Keratinocyte (primary cell): Measurements from ENCODE around the gene UBE2I. TPM values are rescaled to one million over a fixed set of nuclear protein-coding genes. Genes with fewer than 3 reads are reported as not detected.
A peak's percentile ranks its signal among the peaks of the same experiment; 100 is the strongest.

Experiments
- DNase-seq: peaks from one replicate; pipeline ENCODE4 v3.0.0-alpha.2; 2011; ENCODE audit warnings: low read depth, missing footprints, low spot score
- FAIRE-seq: peaks from 2 replicates; lab custom pipeline; 2011; peaks lifted over from hg19 to GRCh38; lab: Jason Lieb, UNC
- H2AFZ ChIP-seq: 2 replicates; pipeline ENCODE4 v1.6.0; 2012; ENCODE audit warnings: low read length, control low read depth, inconsistent platforms; ENCODE audit not compliant: control insufficient read depth
- H3K27ac ChIP-seq: 2 replicates; pipeline ENCODE4 v1.5.1; 2011; ENCODE audit warnings: low read length; ENCODE audit not compliant: control insufficient read depth, insufficient read depth
- H3K27me3 ChIP-seq: 3 replicates; pipeline ENCODE4 v1.6.0; 2011; ENCODE audit warnings: low read length; ENCODE audit not compliant: control insufficient read depth, insufficient read depth; ENCODE audit errors: extremely low read depth
- H3K36me3 ChIP-seq, 2 experiments: 2 replicates in 1 of 2; 3 replicates in 1 of 2; pipeline ENCODE4 v1.5.1; 2011; ENCODE audit warnings: low read length in 2 of 2, mild to moderate bottlenecking in 1 of 2; ENCODE audit not compliant: control insufficient read depth in 2 of 2, insufficient read depth in 2 of 2; ENCODE audit errors: extremely low read depth in 1 of 2
- H3K4me1 ChIP-seq: 3 replicates; pipeline ENCODE4 v1.5.1; 2011; ENCODE audit warnings: low read length; ENCODE audit not compliant: control insufficient read depth, insufficient read depth; ENCODE audit errors: extremely low read depth
- H3K4me2 ChIP-seq: 3 replicates; pipeline ENCODE4 v1.6.0; 2011; ENCODE audit warnings: low read depth, low read length; ENCODE audit not compliant: control insufficient read depth, insufficient read depth; ENCODE audit errors: extremely low read depth
- H3K4me3 ChIP-seq, 3 experiments: fragments of 200-600 bp in 1 of 3; sonication (generic) in 1 of 3; 2 replicates in 2 of 3; 3 replicates in 1 of 3; pipeline ENCODE4 v1.5.1; 2011 to 2016; ENCODE audit warnings: low read length in 3 of 3, mild to moderate bottlenecking in 3 of 3, control low read depth in 2 of 3, inconsistent platforms in 1 of 3, low read depth in 1 of 3, mixed read lengths in 1 of 3, mixed run types in 1 of 3, moderate library complexity in 1 of 3; ENCODE audit not compliant: control insufficient read depth in 2 of 3, insufficient read depth in 2 of 3; ENCODE audit errors: extremely low read depth in 1 of 3
- H3K79me2 ChIP-seq: 2 replicates; pipeline ENCODE4 v1.6.0; 2012; ENCODE audit warnings: low read length; ENCODE audit not compliant: control insufficient read depth, insufficient read depth
- H3K9ac ChIP-seq: 3 replicates; pipeline ENCODE4 v1.6.0; 2011; ENCODE audit warnings: low read length; ENCODE audit not compliant: control insufficient read depth, insufficient read depth; ENCODE audit errors: extremely low read depth
- H3K9me1 ChIP-seq: 3 replicates; pipeline ENCODE4 v1.6.0; 2011; ENCODE audit warnings: low read length; ENCODE audit not compliant: control insufficient read depth, insufficient read depth; ENCODE audit errors: extremely low read depth
- H3K9me3 ChIP-seq: 2 replicates; pipeline ENCODE4 v1.5.1; 2012; ENCODE audit warnings: low read depth, low read length; ENCODE audit not compliant: control insufficient read depth
- H4K20me1 ChIP-seq: 3 replicates; pipeline ENCODE4 v1.6.0; 2011; ENCODE audit warnings: low read length; ENCODE audit not compliant: control insufficient read depth, insufficient read depth; ENCODE audit errors: extremely low read depth
- EZH2 ChIP-seq: IDR thresholded peaks from one replicate; pipeline ENCODE4 v1.6.1; 2012; ENCODE audit warnings: inconsistent platforms, mild to moderate bottlenecking, low read length, moderate library complexity
- dilution Hi-C: fragments of 300-500 bp; cut with MboI; formaldehyde crosslinking; loops from one replicate; pipeline ENCODE4 v1.7.0; 2020; ENCODE audit warnings: low sequenced_read_pairs; ENCODE audit not compliant: extremely low pct_ligation_motif_present
- polyA plus RNA-seq, 5 experiments: library from polyadenylated mRNA; depleted of rRNA in 3 of 5; stranded (reverse) in 3 of 5; stranded (forward) in 1 of 5; unstranded in 1 of 5; fragments of >200 nt; gene quantifications; 1 replicate in 1 of 5; 2 replicates in 3 of 5; 3 replicates in 1 of 5; pipeline versions ENCODE4 v1.2.1 to v1.2.3, GENCODE V29; 2011 to 2012; ENCODE audit warnings: missing spikeins in 2 of 5, low read depth in 1 of 5, low replicate concordance in 1 of 5
- TF ChIP-seq, protein P1 (sequence below), 3 experiments: IDR thresholded peaks in 1 of 3; conservative IDR thresholded peaks in 1 of 3; optimal IDR thresholded peaks in 1 of 3; 2 replicates in 2 of 3; 3 replicates in 1 of 3; pipeline versions ENCODE3 to v1.5.1; 2011; ENCODE audit warnings: low read length in 3 of 3, mild to moderate bottlenecking in 3 of 3, moderate library complexity in 2 of 3, control low read depth in 1 of 3, inconsistent platforms in 1 of 3; ENCODE audit not compliant: insufficient read depth in 2 of 3; ENCODE audit errors: extremely low read depth in 1 of 3

The UBE2I gene
- polyA plus RNA-seq, 1 donor (not counting 4 experiments of a cell fraction or from before 2014, with no cell fraction given), result 157 TPM

DNA sequence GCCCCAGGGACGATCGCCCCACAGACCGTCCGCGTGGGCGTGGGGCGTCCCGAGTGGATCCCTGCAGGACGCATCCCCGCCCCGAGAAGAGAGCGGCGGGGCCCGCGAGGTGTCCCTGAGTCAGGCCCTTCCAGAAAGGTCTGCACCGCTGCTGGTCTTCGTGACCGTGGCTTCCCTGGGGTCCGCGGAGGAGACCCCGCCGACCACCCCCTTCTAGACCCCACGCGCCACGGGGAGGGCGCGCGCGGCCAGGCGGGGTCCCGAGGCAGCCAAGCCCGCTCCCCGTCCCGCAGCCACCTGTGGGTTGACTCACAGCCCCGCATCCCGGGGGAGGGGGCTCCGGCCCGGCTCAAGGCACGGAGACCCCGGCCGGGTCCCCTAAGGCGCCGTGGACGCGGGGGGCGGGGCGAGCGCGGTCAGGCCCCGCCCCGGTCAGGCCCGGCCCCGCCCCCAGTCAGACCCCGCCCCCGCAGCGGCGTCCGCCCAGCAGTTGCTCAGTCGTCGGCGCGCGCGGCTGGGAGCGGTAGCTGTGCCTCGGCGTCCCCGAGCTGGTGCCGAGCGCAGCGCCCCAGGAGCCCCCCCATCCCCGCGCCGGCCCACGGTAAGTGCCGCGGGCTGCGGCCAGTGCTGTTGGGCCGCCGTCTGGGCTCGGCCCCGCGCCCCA is 23.8 kb downstream of the UBE2I start, which contains the start of gene BAIAP3:
BAIAP3 (plus strand) TSS at position 497 of the 664 bp plus-strand sequence. CDS start 4,905 bp downstream, outside the sequence.
- H3K9ac ChIP-seq, result no peak within 1 kb of the TSS
- peaks cover 5% of the 10 kb centered on the region for H4K20me1 ChIP-seq
- no peaks in the 10 kb centered on the region for H3K4me1 ChIP-seq
- H3K4me3 ChIP-seq, result no peak within 1 kb of the TSS
- H3K27ac ChIP-seq, result no peak within 1 kb of the TSS
- FAIRE-seq (no peak), DNase-seq (no peak)
- no peak within 1 kb of the TSS for H2AFZ ChIP-seq
- no peaks in the 10 kb centered on the region for H3K79me2 ChIP-seq
- TF ChIP-seq EZH2, result peak; percentile 80
- TF ChIP-seq, protein P1, sequence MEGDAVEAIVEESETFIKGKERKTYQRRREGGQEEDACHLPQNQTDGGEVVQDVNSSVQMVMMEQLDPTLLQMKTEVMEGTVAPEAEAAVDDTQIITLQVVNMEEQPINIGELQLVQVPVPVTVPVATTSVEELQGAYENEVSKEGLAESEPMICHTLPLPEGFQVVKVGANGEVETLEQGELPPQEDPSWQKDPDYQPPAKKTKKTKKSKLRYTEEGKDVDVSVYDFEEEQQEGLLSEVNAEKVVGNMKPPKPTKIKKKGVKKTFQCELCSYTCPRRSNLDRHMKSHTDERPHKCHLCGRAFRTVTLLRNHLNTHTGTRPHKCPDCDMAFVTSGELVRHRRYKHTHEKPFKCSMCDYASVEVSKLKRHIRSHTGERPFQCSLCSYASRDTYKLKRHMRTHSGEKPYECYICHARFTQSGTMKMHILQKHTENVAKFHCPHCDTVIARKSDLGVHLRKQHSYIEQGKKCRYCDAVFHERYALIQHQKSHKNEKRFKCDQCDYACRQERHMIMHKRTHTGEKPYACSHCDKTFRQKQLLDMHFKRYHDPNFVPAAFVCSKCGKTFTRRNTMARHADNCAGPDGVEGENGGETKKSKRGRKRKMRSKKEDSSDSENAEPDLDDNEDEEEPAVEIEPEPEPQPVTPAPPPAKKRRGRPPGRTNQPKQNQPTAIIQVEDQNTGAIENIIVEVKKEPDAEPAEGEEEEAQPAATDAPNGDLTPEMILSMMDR (optimal IDR thresholded peaks at IDR 0.05 in 1 of 3, IDR thresholded peaks at IDR 0.05 in 1 of 3, conservative IDR thresholded peaks at IDR 0.05 in 1 of 3; ENCODE audit: extremely low read depth in 1 of 3, insufficient read depth in 2 of 3, low read length in 3 of 3), result no peak
- no peaks in the 10 kb centered on the region for H3K9me1 ChIP-seq
- dilution Hi-C loops, result no loop called here
- no peaks in the 10 kb centered on the region for H3K36me3 ChIP-seq
- H3K4me2 ChIP-seq, result peak within 1 kb of the TSS; percentile 27
- no peaks in the 10 kb centered on the region for H3K9me3 ChIP-seq
- peaks cover 66% of the 10 kb centered on the region for H3K27me3 ChIP-seq

GRCh38 chr16:1333854-1334700 is 24.6 kb downstream of the UBE2I start:
- H3K27ac ChIP-seq, result no peak overlapping the region
- H3K4me3 ChIP-seq, result no peak overlapping the region
- no peak overlapping the region for H2AFZ ChIP-seq
- peaks cover 71% of the 10 kb centered on the region for H3K27me3 ChIP-seq
- dilution Hi-C loops, result no loop called here
- no peaks in the 10 kb centered on the region for H3K36me3 ChIP-seq
- TF ChIP-seq EZH2, result peak; percentile 46
- TF ChIP-seq, protein P1 (optimal IDR thresholded peaks at IDR 0.05 in 1 of 3, IDR thresholded peaks at IDR 0.05 in 1 of 3, conservative IDR thresholded peaks at IDR 0.05 in 1 of 3; ENCODE audit: extremely low read depth in 1 of 3, insufficient read depth in 2 of 3, low read length in 3 of 3), result no peak
- no peaks in the 10 kb centered on the region for H3K9me3 ChIP-seq
- H3K4me2 ChIP-seq, result peak overlapping the region; percentile 27
- H3K9ac ChIP-seq, result no peak overlapping the region
- H3K79me2 ChIP-seq, result no peaks in the 10 kb centered on the region
- DNase-seq (no peak), FAIRE-seq (no peak)
- H3K4me1 ChIP-seq, result no peaks in the 10 kb centered on the region
- H4K20me1 ChIP-seq, result peaks cover 5% of the 10 kb centered on the region
- H3K9me1 ChIP-seq, result no peaks in the 10 kb centered on the region
